PFSK-1 (cell line): ENCODE data around the gene SIGLEC14.

Source experiments
- FOXP2 ChIP-seq: optimal IDR thresholded peaks from 2 replicates; pipeline ENCODE3; 2011; ENCODE audit warnings: borderline replicate concordance, control low read depth, inconsistent platforms; ENCODE audit not compliant: insufficient read depth; ENCODE audit errors: extremely low read length, extremely low read depth
- POLR2AphosphoS5 ChIP-seq: IDR thresholded peaks from 2 replicates; pipeline ENCODE4 v1.6.1; 2012; ENCODE audit warnings: low read depth, mild to moderate bottlenecking, control low read depth, low read length, moderate library complexity
- REST ChIP-seq, 2 experiments: IDR thresholded peaks; 2 replicates each; pipeline versions ENCODE4 v1.6.1 to v1.8.0; 2011 to 2012; ENCODE audit warnings: low read depth in 2 of 2, low read length in 2 of 2, control low read depth in 1 of 2, inconsistent platforms in 1 of 2, mild to moderate bottlenecking in 1 of 2, moderate library complexity in 1 of 2; ENCODE audit not compliant: insufficient read depth in 1 of 2
- SIN3A ChIP-seq: IDR thresholded peaks from 2 replicates; pipeline ENCODE4 v1.6.1; 2012; ENCODE audit warnings: mild to moderate bottlenecking, low read length, moderate library complexity, borderline replicate concordance; ENCODE audit not compliant: insufficient read depth
- TAF1 ChIP-seq: IDR thresholded peaks from 2 replicates; pipeline ENCODE4 v1.6.1; 2012; ENCODE audit warnings: low read length, control low read depth, borderline replicate concordance; ENCODE audit not compliant: insufficient read depth

GRCh38 chr19:51668216-51668615 is 21.6 kb upstream of the SIGLEC14 start:
- no peak for TF ChIP-seq FOXP2
- TF ChIP-seq TAF1 = no peak
- no peak for TF ChIP-seq REST (IDR thresholded peaks at IDR 0.05; ENCODE audit: insufficient read depth in 1 of 2, low read depth in 2 of 2, low read length in 2 of 2)
- TF ChIP-seq SIN3A = no peak
- no peak for TF ChIP-seq POLR2AphosphoS5
